GM19395 (cell line): ENCODE data around the gene NCAN.

Source experiments
- ATAC-seq: cut with Tn5 transposase; IDR thresholded peaks from one replicate; pipeline ENCODE4 v1.9.1; 2021; ENCODE audit warnings: mild to moderate bottlenecking, moderate library complexity; ENCODE audit not compliant: unreplicated experiment

The NCAN gene

DNA sequence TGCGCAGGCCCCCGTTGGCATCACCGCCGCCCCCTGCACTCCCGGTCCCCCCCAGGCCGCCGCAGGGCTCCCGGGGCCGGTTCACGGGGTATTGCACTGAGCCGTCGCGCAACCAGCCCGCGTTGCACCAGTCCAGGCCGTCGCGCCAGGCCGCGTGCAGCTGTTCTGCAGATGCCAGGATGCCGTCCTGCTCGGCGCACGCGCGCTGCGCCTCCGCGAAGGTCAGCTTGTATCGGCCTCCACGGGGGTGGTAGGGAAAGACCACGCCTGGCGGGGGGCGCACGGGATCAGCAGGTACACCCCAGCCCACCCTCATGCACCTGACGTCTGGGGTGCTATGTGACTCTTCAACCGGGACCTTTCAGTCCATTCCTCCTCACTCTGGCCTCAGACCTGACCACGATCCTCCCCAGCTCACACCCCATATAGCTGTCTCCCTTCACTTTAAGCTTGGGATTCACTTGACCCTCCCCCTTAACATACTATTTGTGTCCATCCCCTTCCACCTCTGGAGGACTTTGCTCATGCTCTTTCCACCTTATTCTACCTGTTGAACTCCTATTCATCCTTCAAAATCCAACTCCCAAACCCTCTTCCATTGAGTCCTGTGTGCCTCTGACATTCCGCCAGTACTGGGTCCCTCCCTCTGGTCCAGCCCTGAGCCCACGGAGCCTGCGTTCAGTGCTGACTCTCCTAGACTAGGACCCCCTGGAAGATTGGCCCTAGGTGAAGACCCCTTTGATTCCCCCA, 47.0 kb downstream of the NCAN start:
- no peak for ATAC-seq

DNA sequence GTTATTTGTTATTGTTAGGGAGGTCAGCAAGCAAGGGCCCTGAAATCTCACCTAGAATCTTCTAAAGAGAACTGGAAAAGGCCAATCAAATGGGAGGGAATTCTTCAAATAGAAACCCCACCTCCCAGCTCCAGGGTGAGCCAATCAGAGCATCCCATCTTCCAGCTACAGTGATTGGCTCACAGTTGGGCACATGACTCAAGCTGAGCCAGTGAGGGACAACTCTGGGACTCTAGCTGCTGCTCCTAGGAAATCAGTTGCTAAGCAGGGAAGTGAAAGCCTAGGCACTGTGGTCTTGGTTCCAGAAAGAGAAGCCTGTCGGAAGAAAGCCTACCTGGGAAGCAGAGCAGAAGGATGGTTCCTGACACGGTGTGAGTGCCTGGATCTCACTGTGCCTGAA, 48.0 kb downstream of the NCAN start:
- no peak for ATAC-seq

DNA sequence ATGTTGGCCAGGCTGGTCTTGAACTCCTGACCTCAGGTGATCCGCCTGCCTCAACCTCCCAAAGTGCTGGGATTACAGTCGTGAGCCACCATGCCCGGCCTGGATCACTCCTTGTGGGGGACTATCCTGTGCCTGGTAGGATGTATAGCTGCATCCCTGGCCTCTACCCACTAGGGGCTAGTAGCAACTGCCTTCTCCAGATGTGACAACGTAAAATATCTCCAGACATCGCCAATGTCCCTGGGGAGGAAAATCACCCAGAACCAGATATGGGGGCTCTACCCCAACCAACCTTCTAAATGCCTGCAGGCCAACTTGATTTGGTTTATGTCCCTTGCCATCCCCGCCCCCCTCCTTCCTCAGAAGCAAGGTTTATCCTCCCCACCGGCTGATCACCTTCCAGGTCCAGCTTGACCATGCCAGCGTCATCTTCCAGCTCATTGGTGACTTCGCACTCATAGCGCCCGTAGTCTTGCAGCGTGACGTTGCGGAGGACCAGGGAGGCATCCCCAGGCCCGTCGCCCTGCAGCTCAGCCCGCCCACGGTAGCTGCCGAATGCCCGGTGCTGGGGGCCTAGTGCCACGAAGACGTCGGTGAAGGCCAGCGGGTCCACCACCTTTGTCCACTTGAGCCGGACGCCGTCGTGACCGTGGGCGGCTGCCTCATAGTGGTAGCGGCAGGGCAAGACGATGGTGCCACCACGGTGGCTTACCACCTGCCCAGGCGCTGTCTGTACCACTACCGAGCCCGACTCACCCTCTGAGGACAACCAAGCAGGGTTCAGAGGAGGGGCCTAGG, 48.9 kb downstream of the NCAN start:
- ATAC-seq = no peak

DNA sequence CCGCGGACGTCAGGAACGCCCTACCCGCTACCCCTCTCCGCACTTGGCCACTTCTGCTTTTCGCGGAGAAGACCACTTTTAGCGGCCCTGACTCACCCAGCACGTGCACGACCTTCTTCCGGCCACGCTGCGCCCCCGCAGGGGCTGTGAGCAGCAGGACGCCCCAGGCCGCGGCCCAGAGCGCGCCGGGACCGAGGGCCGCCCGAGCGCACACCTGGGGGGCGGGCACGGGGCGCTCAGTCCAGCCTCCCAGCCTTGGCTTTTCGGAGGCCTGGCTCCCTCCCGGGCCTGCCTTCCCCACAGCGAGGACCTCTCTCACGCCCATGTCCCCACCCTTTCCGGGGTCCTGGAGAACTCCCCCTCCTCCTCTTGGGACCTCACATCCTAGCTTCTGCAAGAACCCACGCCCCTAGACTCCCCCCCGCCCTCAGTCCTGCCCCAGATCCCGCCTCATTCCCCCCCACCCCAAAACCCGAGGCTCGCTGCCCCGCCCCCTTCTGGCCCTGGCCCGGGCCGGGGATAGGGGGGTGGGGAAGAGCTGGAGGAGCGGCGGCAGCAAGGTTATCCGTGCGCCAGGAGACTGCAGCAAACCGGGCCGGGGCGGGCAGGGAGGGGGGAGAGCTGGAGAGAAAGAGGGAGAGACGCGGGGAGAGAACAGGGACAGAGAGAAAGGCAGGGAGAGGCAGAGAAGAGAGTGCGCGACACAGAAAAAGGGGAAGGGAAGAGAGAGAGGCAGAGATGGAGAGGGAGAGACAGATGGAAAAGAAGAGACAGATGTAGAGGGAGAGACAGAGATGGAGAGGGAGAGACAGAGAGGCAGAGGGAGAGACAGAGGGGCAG, 49.8 kb downstream of the NCAN start:
- ATAC-seq = no peak

DNA sequence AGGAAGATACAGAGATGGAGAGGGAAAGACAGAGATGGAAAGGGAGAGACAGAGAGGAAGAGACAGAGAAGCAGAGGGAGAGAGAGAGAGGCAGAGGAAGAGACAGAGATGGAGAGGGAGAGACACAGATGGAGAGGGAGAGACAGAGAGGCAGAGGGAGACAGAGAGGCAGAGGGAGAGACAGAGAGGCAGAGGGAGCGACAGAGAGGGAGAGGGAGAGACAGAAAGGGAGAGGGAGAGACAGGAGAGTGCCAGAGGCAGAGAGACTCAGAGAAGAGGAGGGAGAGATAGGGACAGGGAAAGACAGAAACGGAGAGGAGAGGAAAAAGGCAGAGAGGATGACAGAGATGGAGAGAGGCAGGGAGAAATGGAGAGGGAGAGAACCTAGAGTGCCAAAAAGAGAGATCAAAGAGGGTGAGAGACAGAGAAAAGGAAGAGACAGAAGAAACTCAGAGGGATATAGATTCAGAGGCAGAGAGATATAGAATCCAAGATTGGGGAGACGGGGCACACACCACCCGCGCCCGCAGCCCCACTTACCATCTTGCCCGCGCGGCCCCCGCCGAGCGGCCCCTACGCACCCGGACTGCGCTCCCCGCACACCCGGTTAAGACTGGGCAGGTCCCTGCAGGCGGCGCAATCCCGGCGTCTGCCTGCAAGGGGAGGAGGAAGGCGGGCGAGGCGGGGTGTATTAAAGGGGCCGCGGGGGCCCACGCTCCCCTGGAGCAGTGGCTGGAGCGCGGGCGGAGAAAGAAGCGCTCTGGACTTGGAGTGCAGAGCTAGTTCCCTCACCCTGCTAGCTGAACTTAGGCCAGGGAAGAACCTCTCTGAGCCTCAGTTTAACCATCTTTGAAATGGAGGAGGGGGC, 50.7 kb downstream of the NCAN start:
- no peak for ATAC-seq

DNA sequence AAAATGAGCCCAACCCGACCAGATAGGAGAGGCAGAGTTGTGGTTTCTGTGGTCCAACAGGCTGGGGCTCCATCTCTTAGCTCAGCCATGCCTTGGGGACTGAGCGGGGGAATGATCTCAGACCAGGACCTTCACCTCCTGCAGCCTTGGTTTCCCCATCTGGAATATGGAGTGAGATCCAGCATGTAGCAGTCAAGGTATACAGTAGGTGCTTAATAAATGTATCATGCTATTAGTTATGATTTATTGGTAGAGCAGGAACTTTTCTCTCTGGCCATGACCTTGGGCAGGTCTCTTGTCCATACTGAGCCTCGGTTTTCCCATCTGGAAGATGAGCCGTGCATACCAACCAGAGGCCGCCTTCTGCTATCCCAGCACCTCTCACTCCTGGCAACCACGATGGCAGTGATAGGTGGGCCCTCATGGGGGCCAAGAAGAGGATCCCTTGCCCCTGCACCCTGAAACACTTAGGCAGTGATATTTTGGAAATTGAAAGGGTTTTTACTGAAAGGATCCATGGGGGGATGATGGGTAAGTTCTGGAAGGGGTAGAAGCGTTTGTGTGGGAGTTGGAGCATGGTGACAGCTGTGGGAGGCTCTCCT, 52.2 kb downstream of the NCAN start:
- no peak for ATAC-seq

DNA sequence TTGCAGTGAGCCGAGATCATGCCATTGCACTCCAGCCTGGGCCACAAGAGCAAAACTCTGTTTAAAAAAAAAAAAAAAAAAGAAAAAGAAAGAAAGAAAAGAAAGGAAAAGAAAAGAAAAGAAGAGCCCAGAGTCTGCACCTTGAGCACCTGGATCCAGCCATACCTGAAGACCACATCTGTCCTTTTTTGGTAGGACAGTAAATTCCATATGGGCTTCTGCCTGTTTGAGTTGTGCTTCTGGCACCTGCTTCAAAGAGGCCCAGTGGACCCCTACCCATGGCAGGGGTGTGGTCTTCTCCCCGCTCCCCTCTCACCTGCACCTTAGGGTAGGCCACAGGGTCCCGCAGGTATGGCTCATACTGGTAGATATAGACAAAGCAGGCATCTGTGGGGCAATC, 55.5 kb downstream of the NCAN start:
- ATAC-seq = no peak

DNA sequence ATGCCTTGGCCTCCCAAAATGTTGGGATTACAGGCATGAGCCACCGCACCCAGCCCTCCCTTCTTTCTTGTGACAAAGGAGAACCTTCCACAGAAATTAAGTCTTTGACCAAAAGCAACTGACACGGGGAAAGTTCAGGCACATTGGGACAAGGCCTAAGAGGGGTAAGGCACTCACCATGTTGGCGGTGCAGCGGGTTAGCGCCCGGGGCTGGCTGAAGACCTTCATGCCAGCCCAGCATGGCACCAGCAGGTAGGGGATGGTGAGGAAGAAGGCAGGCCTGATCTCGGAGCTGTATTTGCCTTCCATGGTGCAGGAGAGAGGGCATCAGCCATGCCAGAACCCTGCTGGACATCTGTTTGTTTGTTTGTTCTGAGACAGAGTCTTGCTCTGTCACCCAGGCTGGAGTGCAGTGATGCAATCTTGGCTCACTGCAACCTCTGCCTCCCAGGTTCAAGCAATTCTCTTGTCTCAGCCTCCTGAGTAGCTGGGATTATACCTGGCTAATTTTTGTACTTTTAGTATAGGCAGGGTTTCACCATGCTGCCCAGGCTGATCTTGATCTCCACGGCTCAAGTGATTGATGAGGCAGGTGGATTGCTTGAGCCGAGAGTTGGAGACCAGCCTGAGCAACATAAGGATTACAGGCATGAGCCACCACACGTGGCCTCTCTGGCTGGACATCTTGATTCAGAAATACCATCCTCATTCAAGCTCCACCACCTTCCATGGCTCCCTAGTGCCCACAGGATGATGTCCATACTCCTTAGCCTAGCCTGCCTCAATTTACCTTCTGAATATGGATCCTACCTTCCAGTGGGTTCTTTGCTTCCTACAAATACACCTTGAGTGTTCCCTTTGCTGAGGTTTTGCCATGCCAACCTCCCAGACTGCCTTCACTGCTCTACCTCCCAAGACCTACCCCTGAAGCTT, 57.0 kb downstream of the NCAN start:
- ATAC-seq = no peak

DNA sequence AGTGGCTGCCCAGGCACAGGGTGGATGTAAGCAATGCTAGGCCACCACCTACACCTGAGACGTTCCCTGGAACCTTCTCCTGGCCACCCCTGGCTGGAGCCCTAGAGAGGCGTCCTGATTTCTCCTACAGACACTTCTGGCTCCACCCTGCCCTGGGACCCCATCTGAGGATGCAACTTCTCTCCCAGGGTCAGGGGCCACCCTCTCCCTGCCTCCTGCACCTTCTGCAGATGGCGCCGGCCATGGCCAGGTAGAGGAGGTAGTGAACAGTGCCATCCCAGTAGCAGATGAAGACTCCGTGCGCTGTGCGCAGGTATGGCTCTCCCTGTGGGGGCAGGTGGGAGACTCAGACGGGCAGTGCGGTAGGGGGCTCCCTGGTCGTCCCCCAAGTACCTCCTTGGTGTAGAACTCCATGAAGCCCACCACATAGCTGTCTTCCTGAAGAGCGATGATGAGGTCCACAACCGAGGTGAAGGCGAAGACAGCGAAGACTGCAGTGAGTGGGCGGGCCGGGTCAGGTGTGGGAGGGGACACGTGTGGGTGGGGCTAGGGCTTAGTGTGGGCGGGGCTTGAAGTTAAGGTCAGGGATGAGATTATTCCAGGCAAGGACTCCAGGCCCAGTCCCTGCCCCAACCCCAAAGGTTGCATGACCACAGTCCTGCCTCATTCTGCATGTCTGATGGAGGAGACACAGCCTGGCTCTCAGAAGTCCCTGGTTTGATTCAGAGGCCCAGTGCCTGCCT, 58.4 kb downstream of the NCAN start:
- no peak for ATAC-seq

DNA sequence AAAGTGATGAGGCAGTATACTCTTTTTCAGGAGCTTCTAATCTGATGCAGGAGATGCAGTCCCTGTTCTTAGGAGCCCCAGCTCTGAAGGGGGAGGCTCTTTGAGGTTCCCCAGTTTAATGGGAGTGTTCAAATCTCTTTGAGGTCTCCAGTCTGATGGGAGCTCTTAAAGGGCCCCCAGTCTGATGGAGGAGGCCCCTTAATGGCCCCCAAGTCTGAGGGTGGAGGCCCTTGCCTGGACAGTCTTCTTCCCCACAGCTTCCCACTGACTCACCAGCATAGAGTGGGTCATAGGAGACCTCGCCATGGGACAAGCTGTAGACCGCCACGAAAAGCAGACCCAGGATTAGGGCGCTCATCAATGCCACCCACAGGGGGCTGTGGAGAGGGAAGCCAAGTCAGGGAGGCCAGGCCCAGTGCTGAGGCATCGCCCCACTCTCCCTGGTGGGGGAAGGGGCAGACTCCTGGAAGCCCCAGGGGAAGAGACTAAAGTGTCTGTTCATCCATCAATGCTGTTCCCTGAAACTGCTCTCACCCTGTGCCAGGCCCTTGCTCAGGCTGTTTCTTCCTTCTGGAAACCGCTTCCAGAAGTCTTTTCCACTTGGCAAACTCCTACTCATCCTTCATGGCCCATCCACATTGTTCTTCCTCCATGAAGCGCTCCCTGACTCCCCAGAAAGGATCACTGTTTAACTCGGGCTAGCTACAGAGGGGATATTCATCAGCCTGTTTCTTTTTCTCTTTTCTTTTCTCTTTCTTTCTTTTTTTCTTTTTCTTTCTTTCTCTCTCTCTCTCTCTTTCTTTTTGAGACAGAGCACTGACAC, 59.2 kb downstream of the NCAN start:
- no peak for ATAC-seq

DNA sequence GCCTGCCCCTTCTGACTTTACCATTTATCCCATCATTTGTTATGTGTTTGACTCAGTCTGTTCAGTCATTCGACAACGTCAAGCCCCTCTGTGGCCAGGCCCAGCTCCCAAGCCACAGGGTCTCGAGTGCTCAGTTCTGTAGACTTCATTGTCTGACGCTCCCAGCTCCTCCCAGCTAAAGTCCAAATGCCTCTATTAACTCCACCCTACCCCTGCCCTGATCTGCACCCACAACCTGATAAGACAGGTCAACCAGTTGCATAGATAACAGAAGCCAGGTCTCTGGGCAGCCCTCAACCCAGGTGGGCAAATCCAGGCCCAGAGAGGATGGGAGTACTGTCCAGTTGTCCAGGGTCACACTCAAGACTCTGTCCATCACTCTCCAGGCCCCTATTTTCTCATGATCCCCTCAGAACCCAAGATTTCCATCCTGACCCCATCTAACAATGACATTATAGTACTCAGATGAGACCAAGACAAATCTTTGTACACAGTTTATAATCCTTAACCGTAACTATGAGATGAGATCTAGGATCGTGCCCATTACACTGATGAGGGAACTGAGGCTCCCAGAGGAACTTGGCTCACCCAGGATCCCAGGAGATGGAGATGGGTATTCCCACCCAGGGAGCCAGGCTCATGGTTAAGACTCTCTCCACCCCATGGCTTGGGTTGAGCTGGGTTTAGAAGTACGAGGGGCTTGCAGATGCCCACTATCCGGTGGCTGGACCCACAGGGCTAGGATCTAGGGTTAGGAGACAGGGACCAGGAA, 60.3 kb downstream of the NCAN start:
- ATAC-seq = no peak

DNA sequence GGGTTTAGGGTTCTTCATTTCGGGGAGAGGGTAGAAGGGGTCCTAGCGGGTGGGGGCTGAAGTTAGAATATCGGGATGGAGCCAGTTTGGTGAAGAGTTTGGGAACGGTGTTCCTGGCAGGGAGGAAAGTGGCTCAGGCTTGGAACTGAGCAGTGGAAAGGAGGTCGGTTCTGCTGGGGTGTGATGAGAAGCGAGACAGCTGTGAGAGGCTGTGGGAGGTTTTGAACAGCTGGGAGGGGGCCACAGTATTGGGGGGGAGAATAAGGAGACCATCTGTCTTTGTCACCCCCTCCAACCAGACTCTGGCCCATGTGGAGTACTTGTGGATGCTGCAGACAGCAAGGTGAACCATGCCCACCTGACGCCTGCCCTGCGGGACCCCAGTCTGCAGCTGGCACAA, 62.4 kb downstream of the NCAN start:
- no peak for ATAC-seq

DNA sequence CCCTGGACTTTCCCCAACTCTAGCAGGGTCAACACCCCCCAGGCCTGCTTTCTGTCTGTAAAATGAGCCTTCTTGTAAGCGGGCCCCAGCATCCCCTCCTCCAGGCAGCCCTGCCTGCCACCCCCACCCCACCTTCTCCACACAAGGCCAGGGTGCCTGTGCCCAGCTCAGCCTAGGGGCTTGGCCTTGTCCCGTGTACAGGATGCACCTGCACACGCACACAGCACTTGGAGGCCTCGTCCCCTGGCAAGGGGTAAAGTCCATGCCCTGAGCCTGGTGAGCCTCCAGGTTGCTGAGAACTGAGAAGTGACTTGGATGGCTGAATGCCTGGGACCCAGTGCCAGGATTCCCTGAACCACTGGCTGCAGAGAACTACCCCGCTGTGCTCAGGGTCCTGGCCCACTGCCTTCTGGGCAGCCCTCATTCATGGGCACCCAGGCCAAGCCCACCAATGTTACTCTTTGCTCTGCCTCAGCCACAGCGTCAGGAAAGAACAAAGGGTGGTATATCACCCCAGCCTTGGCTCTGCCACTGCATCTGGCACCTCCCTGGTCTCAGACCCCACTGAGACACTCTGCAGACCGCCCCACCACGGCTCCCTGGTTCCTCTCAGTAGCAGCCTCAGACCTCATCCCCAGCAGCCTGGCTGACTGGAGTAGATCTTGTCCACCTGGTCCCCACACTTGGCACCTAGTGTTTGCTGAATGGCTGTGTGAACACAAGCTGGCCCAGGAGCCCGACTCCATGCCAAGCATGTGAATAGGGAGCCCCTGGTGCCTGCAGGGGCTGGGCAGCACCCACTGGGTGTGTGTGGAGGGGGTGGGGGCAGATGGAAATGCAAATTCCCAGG, 63.2 kb downstream of the NCAN start:
- no peak for ATAC-seq

DNA sequence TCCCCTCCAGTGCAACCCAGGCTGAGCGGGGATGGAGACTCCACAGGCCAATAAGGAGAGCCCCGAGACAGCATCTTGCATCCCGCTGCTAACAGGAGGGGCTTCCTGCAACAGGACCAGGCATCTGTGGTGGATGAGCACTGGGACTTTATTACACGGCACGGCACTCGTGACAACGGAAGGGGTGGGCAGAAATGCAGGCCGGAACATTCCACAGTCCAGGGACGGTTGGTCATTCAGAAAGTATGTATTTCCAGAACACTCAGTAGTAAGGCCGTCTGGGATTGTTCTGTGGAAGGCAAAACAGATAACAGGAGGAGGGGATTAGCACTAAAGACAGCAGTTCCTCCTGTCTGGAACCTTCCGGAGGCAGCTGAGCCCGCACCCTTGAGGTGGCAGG, 64.6 kb downstream of the NCAN start:
- ATAC-seq = no peak

DNA sequence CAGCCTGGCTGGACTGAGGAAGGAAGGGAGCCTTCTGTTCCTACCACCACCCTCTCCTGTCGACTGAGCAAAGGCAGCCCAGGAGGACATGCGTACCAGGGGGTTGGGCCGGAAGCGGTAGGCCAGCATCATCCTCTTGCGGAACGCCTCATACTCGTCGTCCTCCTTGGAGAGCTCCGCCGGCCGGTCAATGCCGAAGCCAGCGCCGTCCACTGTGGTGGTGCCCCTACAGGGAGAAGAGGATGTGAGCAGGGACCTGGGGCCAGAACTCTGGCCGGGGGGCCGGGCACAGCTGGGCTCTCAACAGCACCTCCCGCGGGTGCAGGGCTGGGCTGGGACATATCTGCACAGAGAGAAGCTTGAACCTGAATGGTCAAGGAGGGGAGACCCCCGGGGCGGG, 65.1 kb downstream of the NCAN start:
- no peak for ATAC-seq

DNA sequence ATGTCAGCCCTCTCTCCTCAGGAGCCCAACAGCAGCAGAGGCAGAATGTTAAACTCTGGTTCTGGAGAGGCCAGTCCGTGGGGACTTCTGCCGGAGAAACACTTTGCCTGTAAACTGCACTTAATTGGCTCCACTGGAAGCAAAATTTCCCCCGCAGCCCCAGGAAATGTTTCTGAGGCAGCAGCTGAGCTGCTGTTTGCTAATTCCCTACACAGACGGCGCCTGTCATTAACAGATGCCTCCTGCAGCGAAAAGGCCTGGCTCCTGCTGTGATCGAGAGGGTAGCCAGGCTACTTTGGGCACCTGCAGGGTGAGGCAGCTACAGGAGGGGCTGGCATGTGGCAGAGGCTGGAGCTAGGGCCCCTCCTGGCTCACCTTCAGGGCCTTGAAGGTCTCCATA, 66.6 kb downstream of the NCAN start:
- no peak for ATAC-seq
